Measurements from ENCODE around the gene ERF.

ERF gene

DNA sequence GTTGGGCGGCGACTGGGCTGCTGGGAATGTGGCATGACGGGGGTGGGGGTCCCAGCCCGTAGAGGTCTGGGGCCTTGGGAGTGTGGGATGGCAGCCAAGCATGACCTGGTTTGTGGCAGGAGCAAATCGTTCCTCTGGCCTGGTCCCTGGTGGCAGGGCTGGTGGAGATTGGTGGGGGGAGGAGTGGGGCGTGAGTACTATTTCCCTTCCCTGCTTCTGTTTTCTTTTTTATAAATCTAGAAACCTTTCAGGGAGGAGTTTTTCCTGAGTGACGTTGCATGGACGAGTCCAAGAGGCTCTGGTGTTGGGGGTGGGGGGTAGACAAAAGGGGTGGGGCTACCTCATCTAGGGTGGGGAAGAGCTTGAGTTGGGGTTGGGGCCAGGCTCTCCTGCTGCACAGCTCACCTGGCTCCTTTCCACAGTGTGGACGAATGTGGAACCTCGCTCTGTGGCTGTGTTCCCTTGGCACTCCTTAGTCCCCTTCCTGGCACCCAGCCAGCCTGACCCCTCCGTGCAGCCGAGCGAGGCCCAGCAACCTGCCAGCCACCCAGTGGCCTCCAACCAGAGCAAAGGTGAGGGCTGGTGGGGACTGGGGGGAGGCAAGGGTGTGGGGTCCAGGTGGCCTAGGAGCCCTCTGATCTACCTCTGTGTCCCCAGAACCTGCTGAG lies 31.6 kb upstream of the ERF start:
- peak; percentile 61 for DNase-seq

DNA sequence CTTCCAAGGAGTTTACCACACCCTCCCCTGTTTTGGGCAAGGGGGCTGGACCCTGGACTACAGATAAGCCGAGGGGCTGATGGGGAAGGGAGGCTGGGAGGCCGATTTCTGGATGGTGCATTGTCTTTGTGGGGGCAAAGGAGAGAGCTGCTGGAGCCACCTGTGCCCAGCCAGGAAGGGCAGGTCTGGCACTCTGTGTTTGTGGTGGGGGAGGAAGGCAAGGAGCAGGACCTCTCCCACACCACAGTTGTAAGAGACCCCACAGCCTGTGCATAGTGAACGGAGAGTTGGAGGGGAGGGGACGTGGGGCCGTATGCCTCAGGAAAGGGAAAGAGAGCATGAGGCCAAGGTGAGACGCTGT lies 31.0 kb upstream of the ERF start:
- DNase-seq = no peak

DNA sequence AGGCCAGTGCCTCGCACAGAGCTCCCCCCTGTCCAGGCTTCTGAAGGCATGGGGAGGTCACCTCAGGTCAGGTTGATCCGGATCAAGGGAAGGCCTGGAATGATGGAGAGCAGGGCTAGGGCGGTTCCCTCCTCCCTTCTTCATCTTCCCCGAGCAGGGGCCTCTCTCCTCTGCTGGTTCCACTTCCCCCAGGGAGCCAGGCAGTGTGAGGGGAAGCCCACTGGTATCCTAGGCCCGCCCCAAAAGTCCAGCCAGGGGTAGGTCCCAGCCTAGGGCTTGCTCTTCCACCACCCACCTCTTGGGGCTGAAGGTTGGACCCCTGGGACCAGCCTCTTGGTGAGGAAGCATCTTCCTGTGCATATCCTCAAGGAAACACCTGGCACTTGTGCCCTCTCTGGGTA lies 30.6 kb upstream of the ERF start:
- no peak for DNase-seq

DNA sequence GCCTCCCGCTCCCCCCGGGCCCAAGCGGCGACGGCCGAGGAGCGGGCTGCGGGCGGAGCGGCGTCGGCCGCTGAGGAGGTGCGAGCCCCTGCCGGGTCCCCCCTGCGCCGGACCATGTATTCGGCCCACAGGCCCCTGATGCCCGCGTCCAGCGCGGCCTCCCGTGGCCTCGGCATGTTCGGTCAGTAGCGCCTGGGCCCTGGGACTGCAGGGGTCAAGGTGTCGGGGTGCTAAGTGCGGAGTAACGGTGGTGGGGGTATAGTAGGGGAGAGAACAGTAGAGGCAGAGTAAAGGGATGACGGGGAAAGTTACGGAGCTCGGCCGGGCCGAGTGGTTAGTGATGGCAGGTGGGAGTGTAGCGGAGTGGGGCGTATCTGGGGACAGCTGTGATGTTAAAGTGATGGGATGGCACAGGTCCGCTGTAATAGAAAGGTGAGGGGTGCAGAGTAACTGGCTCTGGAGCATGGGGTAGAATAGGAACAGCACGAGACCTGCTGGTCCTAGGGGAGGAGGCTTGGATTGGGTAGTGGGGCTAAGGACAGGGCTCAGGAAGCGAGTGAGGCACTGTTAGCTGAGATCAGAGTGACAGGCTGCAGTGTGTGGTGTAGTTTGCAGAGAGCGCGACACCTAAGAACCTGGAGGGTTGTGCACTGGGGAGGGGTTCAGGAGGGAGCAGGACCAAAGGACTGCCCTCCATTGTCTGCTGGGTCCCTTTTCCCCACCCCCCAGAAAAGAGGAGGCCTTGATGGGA lies 29.8 kb upstream of the ERF start:
- DNase-seq = peak; percentile 10

DNA sequence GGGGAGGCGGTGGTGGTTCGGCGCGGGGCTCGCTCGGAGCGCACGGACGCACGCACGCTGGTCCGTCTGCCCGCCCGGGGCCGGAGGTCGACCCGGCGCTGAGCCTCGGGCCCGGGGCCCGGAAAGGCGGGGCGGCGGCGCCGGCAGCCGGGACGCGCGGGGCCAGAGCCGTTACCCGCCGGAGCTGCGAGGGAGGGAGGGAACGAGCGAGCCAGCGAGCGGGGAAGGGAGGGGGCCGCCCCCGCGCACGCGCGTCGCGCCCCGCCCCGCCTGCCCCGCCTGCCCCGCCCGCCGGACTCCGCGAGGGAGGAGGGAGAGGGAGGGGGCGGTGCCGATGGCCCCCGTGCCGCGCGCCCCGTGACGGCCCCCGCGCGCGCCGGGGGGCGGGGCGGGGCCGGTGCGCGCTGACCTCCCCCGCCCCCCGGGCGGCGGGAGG lies 29.2 kb upstream of the ERF start:
- peak; percentile 85 for DNase-seq

DNA sequence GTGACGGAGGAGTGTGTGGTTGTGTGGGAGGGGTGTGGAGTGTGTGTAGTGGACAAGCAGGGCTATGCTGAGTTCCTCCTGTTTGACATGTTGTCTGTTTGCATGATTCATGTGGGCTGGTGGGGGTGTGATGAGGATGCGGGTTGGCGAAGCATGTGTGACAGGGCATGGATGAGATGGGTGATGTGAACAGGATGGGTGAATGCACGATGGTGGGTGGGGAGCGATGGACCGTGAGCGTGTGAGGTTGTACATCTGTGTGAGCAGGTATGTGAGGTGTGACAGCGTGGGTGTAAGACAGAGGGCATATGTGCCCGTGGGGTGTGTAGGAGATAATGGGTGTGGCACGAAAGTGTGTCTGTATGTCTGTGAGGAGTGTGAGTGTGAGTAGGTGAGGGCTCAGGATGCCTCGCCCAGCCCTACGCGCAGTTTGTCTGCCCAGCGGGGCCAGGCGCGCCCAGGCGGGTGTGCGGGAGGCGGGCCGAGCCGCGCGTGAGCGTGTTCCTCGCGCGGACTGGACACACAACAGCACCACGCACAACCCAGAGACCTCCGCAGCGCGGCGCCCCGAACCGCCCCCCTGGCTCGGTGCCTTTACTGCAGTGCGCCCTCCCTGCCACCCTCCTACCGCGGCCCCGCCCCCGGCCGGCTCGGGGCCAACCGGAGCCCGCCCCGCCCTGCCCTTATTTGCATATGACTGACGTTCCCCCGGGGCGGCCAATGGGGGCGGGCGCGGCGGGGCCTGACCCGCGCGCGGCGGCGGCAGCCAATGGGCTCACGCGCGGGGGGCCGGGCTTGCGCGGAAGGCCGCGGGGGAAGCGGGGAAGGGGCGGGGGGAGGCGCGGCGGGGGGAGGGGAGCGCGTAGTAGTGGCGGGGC lies 28.5 kb upstream of the ERF start:
- DNase-seq = peak; percentile 93

DNA sequence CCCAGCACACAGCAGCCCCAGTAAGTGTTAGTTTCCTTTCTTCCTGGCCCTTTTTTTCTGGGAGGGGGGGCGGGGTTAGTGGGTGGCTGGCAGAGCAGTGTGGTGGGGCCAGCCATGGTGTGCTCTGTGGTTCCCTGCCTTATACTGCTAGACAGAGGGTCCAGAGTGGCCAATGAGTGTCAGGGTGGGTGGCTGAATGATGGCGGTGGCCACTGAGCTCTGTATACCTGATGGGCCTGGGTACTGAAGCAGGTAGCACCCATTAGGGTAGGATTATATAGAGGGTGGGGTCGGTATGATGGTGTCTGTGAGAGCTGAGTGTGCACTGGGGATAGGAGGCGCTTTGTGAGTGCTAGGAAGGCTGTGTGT lies 27.9 kb upstream of the ERF start:
- DNase-seq = no peak

DNA sequence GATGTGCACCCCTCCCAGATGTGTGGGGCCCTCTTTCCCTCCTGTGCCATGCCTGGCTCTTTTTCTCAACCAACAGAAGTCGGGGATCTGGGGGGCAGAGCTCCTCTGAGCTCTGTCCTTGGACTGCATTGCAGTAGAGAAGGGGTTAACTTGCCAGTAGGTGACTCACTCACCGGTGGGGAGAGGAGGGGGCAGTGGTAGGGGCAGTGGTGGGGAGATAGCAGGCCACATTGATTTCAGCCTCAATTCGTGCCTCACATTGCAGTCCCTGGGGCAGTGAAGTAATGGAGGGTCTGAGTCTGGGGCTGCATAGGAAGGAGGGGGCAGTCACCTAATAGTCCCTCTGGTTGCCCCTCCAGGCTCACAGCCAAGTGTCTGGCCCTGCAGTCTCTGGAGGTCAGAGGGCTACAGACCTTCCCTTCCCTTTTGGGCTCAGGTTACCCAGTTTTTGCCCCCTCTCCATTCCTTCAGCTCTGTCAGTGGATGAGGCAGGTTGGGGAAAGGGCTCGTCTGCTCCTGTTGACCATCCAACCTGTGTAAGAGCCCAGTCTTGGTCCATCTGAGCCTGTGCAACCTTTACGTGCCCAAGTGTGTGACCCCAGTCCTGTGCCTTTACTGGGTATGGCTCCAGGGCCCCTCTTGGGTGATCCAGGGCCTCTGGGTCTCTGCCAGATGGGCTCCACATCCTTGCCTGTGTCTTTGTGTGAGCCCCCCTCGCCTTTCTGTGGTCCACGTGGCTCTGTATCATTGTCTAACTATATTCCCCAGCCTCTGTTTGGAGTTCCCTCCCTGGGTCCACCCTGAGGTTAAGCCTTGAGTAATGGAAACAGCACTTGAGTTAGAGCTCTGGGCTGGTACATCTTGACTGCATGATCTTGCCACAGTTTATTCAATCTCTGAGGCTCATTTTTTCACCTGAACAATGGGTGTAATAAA lies 27.2 kb upstream of the ERF start:
- DNase-seq = peak; percentile 59

DNA sequence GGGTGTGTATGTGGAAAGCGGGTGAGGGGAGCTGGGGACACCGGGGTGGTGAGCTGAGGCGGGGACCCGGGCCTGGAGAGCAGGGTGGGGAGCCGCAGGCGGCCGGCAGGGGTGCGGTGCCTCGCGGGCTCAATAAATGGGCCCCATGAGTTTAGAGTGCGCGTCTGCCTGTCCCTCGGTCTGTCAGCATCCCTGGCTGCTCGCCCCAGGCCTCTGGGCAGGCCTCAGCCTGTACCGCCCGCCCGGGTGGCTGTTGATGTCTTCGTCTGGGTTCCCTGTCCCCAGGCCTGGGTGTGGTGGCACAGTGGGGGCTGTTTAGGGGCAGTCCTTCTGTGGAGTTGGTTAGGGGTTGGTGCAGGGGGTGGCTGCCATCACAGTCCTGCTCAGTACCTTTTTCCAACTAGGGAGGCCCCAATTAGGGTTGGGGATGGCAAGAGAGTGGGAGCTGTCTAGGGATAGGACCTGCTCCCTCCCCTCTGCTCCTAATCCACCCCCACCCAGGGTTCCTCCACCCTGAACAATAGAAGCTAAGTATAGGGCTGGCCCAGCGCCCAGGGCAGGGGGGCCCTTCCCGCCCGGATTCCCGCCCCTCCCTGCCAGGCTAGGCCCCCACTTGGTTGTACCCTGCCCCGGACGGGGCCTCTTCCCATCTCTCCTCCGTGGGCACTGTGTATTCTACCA lies 26.4 kb upstream of the ERF start:
- DNase-seq = peak; percentile 72

DNA sequence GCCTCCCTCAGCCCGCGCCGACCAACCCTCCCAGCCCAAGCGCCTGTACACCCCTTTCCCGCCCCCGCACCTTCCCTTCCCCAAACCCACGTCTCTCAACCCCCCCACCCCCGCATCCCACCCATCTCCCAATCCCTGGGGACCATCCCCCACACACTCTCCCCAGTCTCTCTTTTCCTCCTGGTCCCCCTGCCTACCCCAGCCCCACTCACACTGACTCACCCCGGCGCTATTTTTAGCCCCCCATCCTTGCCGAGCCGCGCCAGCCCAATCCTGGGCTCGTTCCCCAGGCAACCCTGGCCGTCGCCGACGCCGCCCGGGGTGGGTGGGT lies 25.9 kb upstream of the ERF start:
- no peak for DNase-seq

DNA sequence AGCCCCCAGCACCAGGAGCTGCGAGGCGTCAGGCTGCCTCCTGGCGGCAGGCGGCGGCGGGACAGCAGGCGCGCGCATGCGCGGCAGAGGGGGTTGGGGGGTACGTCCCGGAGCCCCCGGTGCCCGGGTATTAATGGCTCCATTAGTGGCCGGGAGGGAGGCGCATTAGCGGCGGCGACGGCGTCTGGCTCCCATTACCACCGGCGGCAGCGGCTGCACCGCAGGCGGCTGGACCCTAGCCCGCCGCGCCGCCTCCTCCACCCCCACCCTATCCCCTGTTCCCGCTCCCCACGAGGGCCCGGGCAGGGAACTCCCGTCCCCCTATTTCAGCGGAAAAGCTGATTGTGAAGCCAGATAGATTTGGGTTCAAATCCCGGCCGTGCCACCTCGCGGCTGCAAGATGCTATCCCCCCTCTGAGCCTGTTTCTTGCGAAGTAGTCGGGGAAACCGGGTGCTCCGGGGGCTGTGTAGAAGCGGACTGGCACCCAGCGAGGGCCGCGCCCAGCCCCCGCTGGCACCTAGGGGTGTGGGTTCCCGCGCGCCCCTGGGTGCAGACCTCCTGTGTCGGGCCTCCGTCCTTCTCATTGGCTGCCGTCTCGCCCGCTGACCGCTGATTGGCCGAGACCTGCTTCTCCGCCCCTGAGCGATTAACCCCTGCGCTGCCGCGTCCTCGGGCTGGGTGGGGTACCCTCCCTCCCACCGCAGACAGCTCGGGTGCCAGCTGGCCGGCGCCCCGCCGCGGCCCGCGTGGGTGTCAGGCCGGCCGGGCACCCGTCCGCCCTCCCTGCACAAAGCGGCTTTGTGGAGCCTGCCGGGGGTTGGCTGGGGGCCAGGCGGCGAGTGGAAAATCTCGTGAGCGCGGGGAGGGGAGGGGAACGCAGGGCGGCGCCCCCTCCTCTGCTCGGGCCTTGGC lies 25.2 kb upstream of the ERF start:
- DNase-seq = peak; percentile 96

DNA sequence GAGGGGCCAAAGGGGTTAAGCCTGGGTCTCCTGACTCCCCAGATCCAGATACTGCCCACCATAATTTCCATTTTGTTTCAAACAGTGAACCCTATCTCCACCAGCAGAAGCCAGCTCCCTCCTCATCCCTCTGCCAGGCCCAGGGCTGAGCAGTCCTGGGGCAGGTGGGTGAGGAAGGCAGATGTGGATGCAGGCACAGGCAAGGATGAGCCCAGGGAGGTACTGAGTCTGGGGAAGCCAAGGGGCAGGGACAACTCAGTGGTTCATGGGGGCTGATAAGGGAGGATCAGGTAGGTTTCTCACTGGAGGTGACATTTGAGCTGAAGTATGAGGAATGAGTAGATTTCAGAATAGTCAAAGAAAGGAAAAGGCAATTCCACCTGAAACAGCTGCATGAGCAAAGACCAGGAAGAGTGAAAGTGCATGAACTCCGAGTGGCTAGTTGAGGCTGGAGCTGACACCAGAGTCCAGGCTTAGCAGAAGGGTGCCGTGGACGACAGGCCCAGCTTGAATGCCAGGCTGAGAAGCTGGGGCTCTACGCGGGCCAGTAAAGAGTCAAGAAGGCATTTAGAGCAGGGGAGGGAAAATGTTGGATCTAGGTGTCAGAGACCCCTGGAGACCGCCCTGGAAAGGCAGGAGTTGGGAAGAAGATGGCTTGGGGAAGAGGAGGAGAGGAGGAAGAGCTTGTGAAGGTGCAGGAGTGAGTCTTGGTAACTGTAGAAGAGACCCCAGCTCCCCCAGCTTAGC lies 24.4 kb upstream of the ERF start:
- no peak for DNase-seq

DNA sequence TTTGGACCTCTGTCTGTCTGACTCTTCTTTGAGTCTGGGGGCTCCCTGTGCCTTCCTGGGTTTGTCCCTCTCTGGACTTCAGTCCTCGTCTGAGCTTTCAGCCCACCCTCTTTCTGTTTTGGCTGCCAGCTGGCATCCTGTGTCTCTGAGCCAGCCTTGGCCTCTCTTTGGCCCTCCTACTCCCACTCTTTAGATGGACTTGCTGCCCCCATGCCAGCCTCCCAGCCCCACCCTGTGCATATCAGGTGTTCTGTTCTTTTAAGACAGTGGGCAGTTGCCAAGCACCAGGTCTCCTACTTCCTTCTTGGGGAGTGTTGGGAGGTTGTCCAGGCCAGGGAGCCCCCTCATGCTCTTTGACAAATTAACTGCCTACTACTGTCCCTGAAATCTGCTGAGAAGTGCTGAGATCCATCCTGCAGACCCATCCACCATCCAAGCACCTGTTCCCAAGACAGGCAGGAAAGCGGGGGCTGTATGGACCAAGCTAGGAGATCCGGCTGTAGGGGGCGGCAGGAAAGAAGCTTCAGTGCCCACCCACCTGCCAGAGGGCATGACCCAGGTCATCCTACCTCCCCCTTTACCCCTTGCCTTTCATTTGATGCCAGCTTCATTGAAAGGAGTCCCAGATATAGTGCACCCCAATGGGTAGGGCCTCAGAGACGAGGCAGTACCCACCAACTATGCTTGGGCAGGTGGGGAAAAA lies 23.7 kb upstream of the ERF start:
- DNase-seq = no peak

DNA sequence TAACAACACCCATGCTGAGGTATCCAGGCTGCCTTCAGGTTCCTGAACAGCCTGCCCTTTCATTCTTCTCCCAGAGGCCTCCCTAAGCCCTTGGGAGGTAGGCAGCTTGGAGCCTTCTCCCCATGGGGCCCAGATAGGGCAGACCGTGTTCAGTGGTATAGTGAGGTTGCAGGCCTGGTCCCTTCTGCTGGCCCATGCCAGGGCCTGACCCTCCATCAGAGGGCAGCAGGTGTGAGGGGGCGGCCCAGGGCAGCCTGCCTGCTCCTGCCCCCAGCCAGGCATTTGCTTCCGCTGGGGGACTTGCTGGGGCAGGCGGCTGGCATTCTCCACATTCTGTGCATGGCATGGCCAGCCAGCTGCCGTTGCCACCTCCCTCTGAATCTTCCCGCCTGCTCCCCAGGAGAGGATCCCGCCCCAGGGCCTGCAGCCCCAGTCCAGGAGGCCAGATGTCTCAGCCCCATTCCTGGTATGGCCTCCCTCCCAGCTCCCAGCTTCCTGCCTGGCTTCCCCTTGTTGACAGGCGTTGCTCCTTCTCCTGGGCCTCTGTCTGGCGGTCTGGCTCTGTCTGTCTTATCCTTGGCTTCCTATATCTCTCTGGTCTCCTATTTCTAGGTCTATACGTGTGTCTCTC lies 23.0 kb upstream of the ERF start:
- DNase-seq = no peak

DNA sequence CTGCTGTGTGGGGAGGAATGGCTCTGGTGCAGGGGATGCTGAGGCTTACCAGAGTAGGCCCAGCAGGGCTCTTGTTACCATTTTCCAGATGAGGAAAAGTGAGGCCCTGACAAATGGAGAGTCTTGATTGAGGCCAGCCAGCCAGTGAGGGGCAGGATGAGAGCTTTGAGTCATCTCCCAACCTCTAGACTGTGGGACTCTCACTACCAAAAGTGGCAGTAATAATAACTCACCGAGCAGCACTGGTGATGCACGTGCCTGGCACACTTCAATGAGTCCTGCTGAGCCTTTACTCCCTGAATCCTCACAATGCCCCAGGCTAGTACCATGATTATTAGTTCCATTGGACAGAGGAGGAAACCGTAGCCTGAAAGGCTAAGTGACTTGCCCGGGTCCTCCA lies 21.9 kb upstream of the ERF start:
- DNase-seq = no peak

DNA sequence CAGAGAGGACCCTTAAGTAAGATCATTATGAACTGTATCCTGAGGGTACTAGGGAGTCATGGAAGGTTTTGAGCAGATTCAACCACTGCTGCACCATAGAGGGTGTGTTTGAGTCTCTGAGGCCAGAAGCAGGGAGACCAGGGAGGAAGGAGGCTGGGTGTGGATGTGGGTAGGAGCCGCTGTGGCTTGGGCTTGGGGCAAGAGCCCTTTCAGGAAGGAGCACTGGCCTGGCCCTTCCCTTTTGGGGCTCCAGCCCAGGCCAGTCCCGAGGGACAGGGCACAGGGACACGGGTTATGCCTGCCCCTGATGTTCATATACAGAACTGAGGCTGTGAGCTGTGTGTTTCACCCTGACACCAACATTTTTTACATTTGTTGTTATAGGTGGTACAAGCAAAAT lies 21.4 kb upstream of the ERF start:
- DNase-seq = no peak

DNA sequence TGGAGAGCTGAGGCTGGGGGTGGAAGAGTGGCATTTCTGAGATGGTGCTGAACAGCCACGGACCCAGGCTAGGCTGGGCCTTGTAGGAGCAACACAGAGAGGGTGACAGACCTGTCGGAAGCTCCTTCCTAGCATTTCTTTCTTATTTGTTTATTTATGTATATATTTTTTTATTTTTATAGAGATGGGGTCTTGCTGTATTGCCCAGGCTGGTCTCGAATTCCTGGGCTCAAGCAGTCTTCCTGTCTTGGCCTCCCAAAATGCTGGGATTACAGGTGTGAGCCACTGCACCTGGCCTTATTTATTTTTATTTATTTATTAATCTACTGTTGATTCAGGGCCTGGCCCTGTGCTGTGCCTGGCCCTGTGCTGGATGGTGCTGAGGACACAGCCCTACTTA lies 20.6 kb upstream of the ERF start:
- no peak for DNase-seq

DNA sequence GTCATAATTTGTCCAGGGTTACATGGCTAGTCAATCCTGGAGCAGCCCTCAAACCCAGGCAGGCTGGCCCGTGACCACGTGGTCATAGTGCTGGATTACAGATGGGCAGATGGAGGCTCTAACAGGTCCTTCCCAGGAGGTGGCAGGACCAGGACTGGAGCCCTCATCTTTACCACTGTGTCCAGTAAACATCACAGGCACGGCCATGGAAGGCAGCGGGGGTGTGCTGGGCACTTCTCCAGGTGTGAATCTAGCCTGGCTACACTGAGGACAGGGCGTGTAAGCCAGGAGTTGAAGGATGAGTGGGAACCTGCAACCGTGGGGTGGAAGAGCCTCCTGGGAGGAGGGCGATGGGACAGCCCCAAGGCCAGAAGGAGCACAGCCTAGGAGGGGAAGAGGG lies 20.2 kb upstream of the ERF start:
- DNase-seq = no peak

DNA sequence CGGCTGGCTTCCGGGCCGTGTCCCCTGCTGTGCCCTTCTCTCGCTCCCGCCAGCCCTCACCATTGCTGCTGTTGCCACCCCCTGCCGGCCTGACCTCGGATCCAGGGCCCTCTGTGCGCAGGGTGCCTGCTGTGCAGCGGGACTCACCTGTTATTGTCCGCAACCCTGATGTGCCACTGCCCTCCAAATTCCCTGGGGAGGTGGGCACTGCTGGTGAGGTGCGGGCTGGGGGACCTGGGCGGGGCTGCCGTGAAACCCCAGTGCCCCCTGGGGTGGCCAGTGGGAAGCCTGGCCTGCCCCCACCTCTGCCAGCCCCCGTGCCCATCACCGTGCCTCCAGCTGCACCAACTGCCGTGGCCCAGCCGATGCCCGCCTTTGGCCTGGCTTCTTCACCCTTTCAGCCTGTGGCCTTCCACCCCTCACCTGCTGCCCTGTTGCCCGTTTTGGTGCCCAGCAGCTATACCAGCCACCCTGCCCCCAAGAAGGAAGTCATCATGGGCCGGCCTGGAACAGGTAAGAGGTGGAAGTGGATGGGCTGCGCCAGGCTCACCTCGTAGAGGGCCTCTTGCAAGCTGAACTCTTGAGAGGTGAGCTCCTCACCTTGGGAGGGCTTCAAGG lies 19.2 kb upstream of the ERF start:
- DNase-seq = no peak
